ENCODE results near the gene STYXL2. TPM values are rescaled to one million over a fixed set of nuclear protein-coding genes. Genes with fewer than 3 reads are reported as not detected.

Gene STYXL2
- total and polyA plus RNA-seq, 8 donors: 0.02 to 0.37 (median 0.12) TPM; not detected in 5

GRCh38 chr1:167121375-167122120 is 27.7 kb downstream of the STYXL2 start:
- DNase-seq: peak; percentile 31 to 79 (median 56)
- Histone ChIP-seq H3K4me1 (no peaks in the 10 kb centered on the region), H3K27me3 (no peaks in the 10 kb centered on the region), H3K4me3 (peak overlapping the region; percentile 12 to 44 (median 26)), H3K36me3 (no peaks in the 10 kb centered on the region), H3K27ac (no peak overlapping the region), H3K9me3 (no peaks in the 10 kb centered on the region)
- no peak for TF ChIP-seq CTCF (IDR thresholded peaks at IDR 0.05)
- peak; percentile 82 to 90 (median 88) for ATAC-seq
- FAIRE-seq: no peak
- WGBS, 2 donors: 6 to 7% methylated on average over 47 of the region's 47 CpGs
- intact Hi-C loops (cut with DNase I): no loop called here

DNA sequence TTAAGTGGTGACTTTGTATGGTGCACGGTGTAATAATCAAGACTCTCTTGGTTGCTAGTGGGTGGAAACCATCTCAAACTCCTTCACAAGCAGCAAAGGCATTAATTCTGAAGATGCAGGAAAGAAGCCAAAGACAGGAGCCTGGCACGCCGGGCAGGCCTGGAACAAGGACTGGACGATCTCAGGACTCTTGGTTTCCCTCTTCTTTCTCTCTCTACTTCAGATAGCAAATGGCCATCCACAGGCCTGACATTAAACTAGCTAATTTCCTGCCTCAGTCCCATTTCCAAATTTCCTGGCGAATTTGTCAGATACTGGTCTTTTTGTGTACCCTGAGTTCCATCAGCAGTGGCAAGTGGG is 28.2 kb downstream of the STYXL2 start:
- intact Hi-C loops (cut with DNase I): no loop called here
- H3K36me3 ChIP-seq: no peaks in the 10 kb centered on the region
- 74 to 75% methylated on average over 5 of the region's 5 CpGs for WGBS, 2 donors
- no peaks in the 10 kb centered on the region for H3K4me1 ChIP-seq
- no peak for ATAC-seq
- H3K4me3 ChIP-seq: no peak overlapping the region
- FAIRE-seq: no peak
- no peak for DNase-seq
- TF ChIP-seq CTCF (IDR thresholded peaks at IDR 0.05): no peak
- no peaks in the 10 kb centered on the region for H3K9me3 ChIP-seq
- no peak overlapping the region for H3K27ac ChIP-seq
- no peaks in the 10 kb centered on the region for H3K27me3 ChIP-seq

DNA sequence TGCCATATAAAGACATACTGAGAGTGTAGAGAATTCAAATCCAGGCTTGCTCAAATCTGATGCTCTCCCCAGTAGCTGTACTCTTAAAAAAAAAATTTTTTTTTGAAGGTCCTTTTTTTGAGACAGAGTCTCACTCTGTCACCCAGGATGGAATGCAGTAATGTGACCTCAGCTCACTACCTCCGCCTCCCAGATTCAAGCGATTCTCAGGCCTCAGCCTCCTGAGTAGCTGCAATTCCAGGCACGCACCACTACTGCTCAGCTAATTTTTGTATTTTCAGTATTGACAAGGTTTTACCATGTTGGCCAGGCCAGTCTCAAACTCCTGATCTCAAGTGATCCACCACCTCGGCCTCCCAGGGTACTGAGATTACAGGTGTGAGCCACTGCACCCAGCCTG is 28.7 kb downstream of the STYXL2 start:
- Histone ChIP-seq H3K4me1 (no peaks in the 10 kb centered on the region), H3K9me3 (no peaks in the 10 kb centered on the region), H3K27ac (no peak overlapping the region), H3K36me3 (no peaks in the 10 kb centered on the region), H3K4me3 (no peak overlapping the region), H3K27me3 (no peaks in the 10 kb centered on the region)
- intact Hi-C loops (cut with DNase I): no loop called here
- TF ChIP-seq CTCF (IDR thresholded peaks at IDR 0.05): no peak
- no peak for DNase-seq
- no peak for FAIRE-seq
- 90 to 92% methylated on average over 4 of the region's 4 CpGs for WGBS, 2 donors
- no peak for ATAC-seq

GRCh38 chr1:167126317-167126716 is 32.4 kb downstream of the STYXL2 start:
- FAIRE-seq: no peak
- TF ChIP-seq CTCF (IDR thresholded peaks at IDR 0.05): no peak
- Histone ChIP-seq H3K4me1 (no peaks in the 10 kb centered on the region), H3K4me3 (no peak overlapping the region), H3K27me3 (no peaks in the 10 kb centered on the region), H3K27ac (no peak overlapping the region), H3K9me3 (no peaks in the 10 kb centered on the region), H3K36me3 (no peaks in the 10 kb centered on the region)
- DNase-seq: no peak
- 74 to 80% methylated on average over 27 to 28 of the region's 28 CpGs for WGBS, 2 donors
- intact Hi-C loops (cut with DNase I): no loop called here
- no peak for ATAC-seq

- DNase-seq (no peak), ATAC-seq (no peak)
Measured at GRCh38 chr1:167126811-167127210, 32.9 kb downstream of the STYXL2 start.

More at GRCh38 chr1:167126811-167127210, 32.9 kb downstream of the STYXL2 start:
- WGBS, 2 donors: 63 to 73% methylated on average over 16 to 17 of the region's 17 CpGs
- Histone ChIP-seq H3K27ac (no peak overlapping the region), H3K27me3 (no peaks in the 10 kb centered on the region), H3K36me3 (no peaks in the 10 kb centered on the region), H3K4me1 (no peaks in the 10 kb centered on the region), H3K4me3 (no peak overlapping the region), H3K9me3 (no peaks in the 10 kb centered on the region)
- TF ChIP-seq CTCF (IDR thresholded peaks at IDR 0.05): no peak
- intact Hi-C loops (cut with DNase I): no loop called here
- no peak for FAIRE-seq
